C1 segment of cervical spinal cord (tissue), 14 donors: ENCODE results near the gene EPN2.

Source experiments
- DNase-seq, 14 donors: peaks; one replicate each; lab custom pipeline; 2025; lab: John Stamatoyannopoulos, UW

EPN2 gene

DNA sequence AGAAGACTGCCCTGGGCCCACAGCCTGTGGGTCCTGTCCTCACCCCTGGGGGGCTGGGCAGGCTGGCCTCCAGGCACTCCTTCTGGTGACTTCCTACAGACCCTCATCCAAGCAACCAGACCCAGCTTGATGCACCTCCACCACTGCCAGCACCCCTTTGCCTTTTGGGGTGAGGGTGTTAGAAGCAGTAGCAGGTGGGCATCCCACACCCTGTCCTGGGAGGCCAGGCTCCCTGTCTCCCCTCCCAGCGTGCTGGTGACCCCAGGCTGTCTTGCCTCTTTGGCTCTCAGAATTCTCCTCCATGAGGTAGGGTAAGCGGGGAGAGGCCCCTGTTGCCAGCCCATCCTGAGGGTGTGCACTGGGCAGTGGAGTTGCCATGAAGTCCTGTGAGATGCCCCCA, 92.0 kb downstream of the EPN2 start:
- no peak for DNase-seq

DNA sequence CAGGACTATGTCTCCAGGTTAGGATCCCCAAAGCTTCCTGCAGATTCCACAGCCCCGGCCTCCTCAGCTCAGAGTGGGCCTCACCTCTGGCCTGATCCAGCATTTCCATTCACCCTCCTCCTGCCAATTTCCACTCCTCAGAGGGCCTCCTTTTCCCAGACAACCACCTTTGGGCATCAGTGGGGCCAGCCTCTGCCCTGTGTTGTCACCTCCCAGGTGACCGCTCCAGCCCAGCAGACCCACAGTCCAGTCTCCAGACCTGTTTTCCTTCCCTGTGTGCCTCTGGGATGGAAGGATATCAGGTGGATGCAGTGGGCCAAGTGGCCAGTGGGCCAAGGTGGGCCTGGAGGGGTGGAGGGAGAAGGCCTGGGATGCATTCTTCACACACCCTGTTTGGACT, 92.7 kb downstream of the EPN2 start:
- DNase-seq, result no peak

DNA sequence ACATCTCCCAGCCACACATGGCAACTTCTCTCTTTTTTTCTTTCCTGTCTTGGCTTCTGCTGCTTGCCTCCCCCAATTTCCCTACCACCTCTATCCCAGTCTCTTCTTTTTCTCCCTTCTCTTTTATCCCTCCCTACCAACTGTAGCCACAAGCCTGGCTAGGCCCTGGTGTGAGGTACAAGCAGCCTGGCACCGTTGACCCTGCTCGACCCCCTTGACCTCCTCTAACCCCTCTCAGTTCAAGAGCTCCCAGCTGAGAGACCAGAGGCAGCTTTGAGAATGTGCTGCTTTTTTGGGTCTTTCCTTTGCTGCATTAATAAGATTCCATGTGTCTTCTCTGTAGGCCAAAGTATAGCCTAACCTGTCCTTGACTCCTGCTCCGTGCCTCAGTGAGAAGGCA, 93.1 kb downstream of the EPN2 start:
- no peak for DNase-seq

DNA sequence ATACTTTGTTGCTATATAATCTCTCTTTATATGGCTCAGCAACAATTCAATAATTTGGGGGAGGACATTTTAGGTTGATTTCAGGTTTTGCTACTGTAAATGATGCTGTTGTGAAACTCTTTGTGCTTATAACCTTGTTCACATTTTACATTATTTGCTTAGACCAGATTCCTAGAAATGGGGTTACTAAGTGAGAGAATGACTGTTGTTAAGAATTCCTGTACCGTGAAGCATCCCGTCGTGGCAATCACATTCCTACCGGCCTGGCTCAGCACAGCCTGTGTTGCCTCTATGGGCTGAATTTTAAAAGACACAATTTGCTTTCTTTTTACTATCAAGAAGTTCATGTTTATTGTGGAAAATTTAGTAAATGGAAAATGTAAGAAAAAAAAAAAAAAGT, 94.0 kb downstream of the EPN2 start:
- DNase-seq, result no peak

DNA sequence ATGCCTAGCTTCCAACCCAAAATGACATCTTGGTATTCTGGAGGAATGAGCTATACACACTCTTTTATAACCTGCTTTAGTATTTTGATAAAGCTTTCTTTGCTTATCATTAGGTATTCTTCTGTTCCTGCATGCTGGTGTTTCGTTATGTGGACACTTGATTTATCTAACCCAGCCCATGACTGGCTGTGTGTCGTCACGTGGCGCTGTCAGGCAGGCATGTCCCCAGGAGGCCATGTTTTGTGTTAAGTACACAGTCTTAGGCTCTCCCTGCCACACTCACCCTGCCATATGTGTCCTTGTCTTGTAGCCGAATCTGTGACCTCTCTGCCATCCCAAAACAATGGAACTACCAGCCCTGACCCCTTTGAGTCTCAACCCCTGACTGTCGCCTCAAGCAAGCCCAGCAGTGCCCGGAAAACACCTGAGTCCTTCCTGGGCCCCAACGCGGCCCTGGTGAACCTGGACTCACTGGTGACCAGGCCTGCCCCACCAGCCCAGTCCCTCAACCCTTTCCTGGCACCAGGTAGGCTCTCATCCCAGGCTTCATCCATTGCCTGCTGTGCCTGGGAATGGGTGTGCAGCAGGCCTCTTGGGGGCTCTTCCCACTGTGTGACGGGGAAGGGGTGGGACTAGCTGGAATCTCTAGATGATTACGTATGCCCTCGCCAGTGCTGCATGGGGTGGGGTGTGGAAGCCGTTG, 94.5 kb downstream of the EPN2 start:
- no peak for DNase-seq

DNA sequence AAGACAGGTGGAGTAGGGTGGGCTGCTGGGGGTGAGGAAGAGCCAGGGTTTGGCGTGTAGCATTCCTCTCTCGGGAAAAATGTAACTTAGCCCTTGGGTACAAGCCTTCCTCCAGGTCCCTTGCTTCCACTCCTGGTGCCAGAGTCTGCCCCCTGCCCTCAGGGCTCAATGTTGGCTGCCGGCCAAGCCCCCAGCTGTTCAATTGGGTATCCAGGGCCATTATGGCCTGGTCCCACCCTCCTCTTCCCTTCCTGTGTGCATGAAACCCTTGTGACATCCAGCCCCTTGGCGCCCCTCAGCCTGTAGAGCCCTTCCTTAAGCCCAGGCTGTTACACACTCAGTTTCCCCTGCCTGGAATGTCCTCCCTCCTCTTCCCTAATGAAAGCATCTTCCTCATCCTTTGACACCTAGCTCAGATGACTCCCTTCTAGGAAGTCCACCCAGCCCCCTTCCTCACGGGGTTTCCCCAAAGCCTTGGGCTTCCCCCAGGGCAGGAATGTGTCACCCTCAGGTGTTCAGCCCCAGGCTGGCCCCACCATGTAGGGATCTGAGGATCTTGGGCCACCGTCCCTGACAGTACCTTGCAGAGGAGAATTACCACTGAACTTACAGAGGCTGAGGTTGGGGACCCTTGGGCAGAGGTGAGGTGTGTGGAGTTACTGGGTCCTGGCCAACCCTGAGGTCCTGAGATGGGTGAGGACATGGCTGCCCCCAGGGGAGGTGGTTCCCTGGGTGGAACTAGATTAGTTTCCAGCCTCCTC, 95.4 kb downstream of the EPN2 start:
- DNase-seq, result no peak

DNA sequence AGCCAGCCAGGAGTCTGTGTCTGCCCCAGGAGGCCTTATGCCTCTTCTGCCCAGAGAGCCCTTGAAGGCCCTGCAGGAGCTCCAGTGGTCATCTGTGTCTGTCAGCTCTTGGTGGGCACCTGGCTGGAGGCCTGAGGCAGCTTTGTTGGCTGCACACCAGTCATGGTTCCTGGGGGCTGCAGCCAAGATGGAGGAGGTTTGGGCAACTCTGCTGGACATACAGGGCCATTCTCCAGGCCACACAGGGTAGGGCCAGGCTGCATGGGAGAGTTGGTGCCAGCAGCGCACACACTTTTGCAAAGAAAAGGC, 95.9 kb downstream of the EPN2 start:
- DNase-seq, result no peak

DNA sequence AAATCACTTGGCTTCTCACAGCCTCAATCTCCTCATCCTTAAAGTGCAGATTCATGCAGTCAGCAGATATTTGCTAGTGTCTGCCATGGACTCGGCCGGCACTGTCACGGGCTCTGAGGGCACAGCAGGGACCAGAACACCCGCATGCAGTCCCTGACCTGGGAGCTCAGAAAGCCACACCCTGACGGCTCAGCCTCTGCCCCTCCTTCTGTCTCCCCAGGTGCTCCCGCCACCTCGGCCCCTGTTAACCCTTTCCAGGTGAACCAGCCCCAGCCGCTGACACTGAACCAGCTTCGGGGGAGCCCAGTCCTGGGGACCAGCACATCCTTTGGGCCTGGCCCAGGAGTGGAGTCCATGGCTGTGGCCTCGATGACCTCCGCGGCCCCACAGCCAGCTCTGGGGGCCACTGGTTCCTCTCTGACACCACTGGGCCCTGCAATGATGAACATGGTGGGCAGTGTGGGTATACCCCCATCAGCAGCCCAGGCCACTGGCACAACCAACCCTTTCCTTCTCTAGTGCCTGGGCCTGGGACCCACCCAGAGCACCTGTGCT, 96.6 kb downstream of the EPN2 start:
- DNase-seq, result no peak

DNA sequence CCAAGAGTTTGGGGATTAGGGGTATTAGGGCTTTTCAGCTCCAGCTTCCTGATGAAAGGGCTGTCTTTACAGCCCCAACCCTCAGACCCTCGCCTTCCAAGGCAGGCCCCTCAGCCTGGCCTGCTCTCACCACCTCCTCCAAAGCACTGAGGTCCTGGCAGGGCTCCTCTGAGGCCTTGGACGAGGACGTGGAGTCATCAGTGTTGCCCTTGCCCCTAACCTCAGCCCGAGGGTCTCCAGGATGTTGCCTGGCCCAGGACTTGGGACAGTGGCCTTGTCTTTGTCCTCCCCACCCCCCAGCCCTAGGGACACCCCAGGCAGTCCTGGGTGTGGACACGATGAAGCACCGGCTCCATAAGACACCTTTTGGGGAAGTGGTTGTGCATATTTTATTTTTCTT, 97.2 kb downstream of the EPN2 start:
- DNase-seq, result no peak

DNA sequence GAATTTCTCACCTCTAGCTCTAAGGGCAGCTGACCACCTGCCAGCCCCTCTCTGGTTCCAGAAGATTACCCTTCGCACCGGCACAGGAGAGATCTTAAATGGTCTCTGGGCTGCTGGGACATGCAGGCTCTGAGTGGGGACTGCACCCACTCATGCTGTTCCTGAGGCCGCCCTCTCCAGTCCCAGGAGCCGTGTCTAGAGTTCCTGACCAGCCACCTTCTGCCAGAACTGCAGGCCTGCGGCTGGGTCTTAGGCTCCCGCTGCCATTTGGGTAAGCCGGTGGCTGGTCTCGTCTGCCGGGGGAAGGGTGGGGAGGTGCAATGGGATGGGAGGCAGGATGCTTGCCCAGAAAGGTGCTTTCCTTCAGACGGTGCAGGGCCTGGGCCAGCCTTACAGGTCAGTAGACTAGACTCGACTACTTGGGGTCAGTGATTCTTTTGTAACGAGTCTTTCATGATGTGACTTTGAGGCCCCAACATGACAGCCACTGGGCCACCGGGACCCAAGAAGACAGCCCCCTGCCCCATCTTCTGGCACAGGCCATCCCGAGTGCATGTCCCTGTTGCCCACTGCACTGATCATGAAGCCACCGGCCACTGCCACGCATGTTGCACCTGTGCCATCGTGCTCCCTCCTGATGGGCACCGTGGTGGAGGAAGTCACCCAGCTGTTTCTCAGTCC, 98.9 kb downstream of the EPN2 start:
- DNase-seq, result no peak

DNA sequence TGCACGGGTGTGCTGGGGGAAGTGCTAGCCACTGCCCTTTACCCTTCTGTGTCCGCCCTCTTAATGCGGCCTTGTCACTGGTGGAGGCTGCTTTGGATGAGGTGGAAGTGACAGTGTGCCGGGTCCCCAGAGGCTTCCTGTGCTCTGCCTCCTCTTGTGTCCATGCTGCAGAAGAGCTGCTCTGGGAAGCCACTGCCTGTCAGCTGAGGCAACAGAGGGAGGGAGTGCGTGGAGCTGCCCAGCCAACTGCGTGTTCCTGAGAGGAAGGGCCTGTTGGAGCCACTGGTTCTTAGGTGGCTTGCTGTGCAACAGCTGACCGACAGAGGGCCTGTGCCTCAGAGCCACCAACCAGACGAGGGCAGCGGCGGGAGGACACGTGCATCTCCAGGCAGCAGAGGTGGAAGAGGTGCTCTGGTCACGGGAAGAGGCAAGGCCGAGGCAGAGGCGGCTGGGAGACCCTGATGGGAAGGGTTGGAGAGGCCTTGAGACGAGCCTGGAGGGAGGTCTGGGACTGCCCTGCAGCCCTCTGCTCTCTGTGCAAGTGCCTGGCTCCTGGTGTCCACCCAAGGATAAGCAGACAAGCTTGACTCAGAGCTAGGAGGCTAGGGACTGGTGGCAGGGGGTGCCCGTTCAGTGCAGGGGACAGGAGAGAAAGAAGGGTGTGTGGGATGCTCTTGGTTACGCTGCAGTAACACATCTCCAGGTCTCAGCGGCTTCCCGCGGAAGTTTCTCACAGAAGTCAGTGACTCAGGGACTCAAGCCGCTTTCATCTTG, 100.0 kb downstream of the EPN2 start:
- DNase-seq, result peak in 6 of 14 donors; percentile 29 to 61 (median 38)

DNA sequence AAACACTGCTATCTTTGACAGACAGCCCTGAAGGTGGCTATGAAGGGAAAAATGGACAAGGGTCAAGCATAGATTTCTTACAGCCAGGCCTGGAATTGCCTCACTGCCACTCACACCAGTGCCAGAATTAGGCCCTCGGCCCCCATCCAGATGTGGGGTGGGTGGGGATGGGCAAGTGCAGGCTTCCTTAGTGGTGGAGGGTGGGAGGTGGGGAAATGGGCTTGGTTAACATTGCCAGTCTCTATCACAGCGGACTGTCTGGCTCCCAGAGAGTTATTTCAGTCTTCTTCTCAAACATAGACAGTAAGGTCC, 100.5 kb downstream of the EPN2 start:
- DNase-seq, result no peak

DNA sequence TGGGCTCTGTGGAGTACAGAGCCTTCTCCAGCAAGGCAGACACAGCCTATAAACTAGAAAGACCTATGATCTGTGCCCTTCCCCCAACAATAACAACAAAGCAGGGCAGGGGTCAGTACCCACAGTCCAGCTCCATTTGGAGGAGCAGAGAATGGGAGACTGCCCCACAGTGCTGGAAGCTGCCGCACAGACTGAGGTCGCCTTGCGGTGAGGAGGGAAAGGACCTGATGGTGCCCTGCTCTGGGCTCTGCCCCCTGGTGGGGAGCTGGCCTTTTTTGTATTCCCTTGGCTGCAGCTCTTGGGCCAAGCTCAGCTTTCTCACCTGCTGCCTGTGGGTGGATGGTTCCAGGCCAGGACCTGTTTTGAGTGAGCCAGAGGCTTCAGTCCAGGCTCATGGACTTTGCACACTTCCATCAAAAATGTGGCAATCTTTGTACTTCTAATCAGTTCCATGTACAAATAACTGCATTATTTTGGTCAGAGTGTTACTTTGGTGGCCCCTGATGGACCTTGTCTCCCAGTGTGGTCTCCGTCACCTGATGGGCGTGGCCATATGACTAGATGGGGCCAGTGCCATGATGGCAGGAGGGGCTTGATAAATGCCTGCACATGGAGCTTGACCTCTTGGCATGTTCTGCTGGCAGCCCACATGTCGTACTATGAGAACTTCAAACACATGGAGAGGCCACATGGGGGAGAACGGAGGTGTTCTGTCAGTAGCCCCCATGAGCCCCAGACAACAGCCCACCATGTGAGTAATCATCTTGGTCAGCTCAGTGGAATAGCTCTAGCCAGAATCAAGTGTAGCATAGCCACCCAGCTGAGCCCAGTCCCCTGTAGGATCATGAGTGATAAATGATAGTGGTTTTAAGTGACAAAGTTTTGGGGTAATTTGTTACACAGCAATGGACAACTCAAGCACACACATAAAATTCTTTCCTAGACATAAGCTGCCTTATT, 101.1 kb downstream of the EPN2 start:
- DNase-seq, result peak in 8 of 14 donors; percentile 23 to 51 (median 38)

DNA sequence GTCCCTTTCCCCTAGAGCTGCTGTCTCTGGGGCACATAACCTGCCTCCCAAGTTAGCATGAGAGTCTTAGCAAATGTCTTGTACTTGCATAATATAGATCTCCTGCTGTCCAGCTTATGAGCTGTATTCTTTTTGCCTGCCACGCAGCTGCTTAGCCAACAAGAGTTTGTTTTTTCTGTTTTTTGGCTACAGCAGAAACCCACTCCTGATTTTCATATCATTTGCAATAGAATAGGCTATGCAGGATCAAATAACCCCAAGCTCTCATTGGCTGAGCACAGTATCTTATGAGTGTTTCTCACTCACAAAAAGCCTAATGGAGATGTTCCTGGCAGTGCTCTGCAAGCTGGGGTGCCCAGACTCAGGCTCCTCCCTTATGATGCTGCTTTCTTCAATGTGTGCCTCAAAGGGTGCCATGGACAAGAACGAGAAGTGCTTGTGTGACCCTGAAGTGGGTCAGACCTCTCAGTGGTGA, 102.2 kb downstream of the EPN2 start:
- no peak for DNase-seq

DNA sequence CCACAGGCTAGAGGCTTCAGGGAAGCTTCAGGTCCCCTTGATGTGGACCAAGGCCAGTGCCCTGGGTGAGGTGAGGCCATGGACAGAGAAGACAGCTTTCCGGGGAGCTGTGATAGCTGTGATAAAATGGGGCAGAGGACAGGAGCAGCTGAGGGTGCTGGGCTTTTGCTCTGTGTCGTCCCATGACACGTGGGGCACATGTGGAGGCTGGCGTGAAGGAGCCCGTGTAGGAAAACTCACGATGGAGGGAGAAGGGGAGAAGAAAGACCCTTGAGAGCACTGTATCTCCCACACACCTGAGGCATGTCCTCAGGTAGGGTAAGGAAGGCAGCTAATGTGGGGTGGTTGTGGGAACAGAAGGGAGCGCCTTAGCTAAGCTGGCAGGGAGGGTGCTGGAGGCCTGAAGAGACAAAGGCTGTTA, 104.1 kb downstream of the EPN2 start:
- no peak for DNase-seq

DNA sequence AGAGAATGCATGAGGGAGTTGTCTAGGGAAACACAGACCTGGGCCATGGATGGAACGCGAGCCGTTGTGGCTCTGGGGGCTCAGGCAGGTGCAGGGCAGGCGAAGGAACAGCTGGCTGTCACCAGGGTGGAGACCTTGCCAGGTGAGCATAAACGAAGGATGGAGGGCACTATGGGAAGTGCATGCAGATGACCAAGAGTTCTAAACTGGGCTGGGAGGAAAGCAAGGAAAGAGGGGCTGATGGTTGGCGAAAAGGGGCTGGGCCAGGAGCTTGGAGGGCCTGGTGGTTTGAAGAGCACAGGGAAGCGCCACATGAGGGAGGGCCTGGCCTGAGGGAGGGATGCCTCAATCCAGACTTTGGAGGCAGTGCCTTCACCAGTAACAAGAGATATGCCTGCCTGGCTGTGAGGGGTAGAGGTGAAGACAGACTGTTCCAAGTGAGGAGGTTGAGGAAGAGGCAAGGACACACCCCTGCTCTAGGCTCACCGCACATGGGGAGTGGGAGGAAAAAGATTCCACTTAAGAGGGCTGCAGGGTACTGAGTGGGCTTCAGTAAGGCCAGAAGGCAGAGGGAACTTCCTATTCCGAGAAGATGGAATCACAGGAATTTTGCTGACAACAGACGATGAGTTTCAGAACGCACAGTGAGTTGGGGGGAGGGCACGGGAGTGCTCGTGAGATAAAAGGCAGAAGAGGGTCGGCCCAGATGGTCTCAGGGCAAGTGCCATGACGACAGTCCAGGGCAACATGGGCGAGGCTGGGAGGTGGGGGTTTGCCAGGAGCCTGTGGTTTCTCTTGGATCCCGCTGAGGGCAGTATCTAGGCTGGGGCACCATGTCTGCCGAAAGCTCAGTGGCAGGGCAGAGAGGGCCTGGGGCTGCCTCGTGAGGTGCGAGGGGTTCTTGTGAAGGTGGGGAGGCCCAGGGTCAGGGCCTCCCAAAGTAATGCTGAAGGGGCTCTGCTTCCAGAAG, 104.8 kb downstream of the EPN2 start:
- DNase-seq, result no peak

DNA sequence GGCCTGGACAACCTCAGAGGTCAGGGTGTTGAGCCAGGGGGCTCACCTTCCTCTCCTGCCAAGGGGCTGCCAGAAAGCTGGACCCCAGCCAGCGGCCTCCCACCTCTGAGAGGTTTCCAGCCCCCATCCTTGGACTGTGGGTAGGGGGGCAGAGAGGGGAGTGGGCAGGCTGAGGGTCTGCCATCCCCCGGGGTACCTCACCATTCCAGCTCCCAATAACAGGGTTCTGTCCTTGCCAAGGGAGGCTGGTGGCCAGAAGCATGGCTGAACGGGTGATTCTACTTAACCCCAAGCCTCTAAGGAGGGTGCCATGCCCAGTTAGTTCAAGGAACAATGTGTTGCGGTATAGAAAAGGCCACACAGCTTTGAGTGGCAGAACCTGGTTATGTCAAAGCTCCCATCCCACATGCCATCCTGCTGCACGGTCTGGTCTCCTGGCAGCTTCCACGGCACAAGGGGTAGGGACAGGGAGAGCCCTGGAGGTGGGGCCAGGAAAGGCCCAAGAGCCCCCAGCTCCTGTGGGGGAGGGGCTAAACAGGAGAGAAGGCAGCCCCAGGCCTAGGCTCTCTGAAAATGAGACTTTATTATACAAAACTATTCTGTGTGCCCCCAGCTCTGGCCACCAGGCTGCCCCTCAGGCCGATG, 105.6 kb downstream of the EPN2 start:
- DNase-seq, result peak in 1 of 14 donors; percentile 31

DNA sequence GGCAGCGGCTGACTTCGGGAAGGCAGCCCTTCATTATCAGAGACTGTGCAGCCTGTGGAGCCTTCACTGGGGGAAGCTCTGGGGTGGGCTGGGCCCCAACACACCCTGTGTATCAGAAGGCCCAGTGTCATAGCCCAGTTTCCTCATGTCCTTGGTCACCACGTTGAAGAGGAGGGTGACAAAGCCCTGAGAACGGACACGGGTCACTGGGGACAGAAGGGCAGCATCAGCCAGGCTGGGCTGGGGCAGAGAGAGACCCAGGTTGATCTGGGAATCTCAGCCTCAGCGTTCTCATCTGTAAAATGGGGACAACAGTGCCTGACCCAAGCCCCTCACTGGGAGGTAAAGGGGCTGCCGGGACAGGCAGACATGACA, 106.1 kb downstream of the EPN2 start:
- no peak for DNase-seq

DNA sequence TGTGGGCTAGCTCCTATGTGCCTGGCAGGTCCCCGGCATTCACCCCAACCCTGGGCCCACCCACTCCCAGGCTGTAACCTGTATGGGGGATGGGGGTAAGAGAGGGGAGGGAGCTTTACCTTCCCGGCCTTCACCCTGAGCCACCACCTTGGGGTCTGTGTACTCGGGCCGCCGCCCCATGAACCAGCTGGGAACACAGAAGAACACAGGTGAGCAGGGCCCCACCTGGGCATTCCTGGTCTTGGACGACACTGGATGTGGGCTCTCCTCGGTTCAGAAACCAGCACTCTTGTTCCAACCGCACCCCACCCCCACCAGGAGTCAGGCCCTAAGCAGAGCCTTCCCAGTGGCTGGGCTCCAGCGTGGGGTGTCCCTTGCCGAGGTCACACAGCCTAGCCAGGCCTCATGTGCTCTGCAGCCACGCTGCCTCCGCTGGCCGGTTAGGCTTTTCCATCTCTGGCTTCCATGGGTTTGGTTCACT, 106.5 kb downstream of the EPN2 start:
- no peak for DNase-seq
